HEK293 (cell line): ENCODE data around the gene DDX46.

Source experiments
- MZF1 ChIP-seq: fragments of 450-650 bp; formaldehyde crosslinking; IDR thresholded peaks from 2 replicates; pipeline ENCODE4 v1.5.1; 2017; ENCODE audit warnings: missing biosample characterization, missing genetic modification characterization, borderline replicate concordance
- PRDM2 ChIP-seq: fragments of 450-650 bp; formaldehyde crosslinking; IDR thresholded peaks from 2 replicates; pipeline ENCODE4 v1.5.1; 2016; ENCODE audit warnings: missing biosample characterization, missing genetic modification characterization, borderline replicate concordance
- REPIN1 ChIP-seq: fragments of 450-650 bp; formaldehyde crosslinking; IDR thresholded peaks from 2 replicates; pipeline ENCODE4 v1.5.1; 2017; ENCODE audit warnings: missing biosample characterization, missing genetic modification characterization, low read depth
- SALL2 ChIP-seq: fragments of 450-650 bp; formaldehyde crosslinking; IDR thresholded peaks from 2 replicates; pipeline ENCODE4 v1.5.0; 2017; ENCODE audit warnings: missing biosample characterization, mild to moderate bottlenecking, missing genetic modification characterization, borderline replicate concordance
- ZFHX2 ChIP-seq: fragments of 450-650 bp; formaldehyde crosslinking; conservative IDR thresholded peaks from 2 replicates; pipeline ENCODE4 v1.5.1; 2016; ENCODE audit warnings: missing biosample characterization, missing genetic modification characterization
- ZNF112 ChIP-seq: fragments of 450-650 bp; formaldehyde crosslinking; IDR thresholded peaks from 2 replicates; pipeline ENCODE4 v1.5.0; 2017; ENCODE audit warnings: missing biosample characterization, missing genetic modification characterization
- ZNF221 ChIP-seq: fragments of 450-650 bp; formaldehyde crosslinking; IDR thresholded peaks from 2 replicates; pipeline ENCODE4 v1.5.1; 2017; ENCODE audit warnings: missing biosample characterization, missing genetic modification characterization, borderline replicate concordance
- ZNF24 ChIP-seq: fragments of 450-650 bp; formaldehyde crosslinking; IDR thresholded peaks from 2 replicates; pipeline ENCODE4 v1.5.1; 2016; ENCODE audit warnings: missing biosample characterization, missing genetic modification characterization
- ZNF354C ChIP-seq: fragments of 450-650 bp; formaldehyde crosslinking; IDR thresholded peaks from 2 replicates; pipeline ENCODE4 v1.5.1; 2016; ENCODE audit warnings: missing biosample characterization, missing genetic modification characterization, low read depth, borderline replicate concordance
- ZNF362 ChIP-seq: fragments of 450-650 bp; formaldehyde crosslinking; IDR thresholded peaks from 2 replicates; pipeline ENCODE4 v1.5.1; 2016; ENCODE audit warnings: missing biosample characterization, missing genetic modification characterization
- ZNF394 ChIP-seq: fragments of 450-650 bp; formaldehyde crosslinking; IDR thresholded peaks from 2 replicates; pipeline ENCODE4 v1.5.1; 2016; ENCODE audit warnings: missing biosample characterization, missing genetic modification characterization, mild to moderate bottlenecking, moderate library complexity, borderline replicate concordance
- ZNF398 ChIP-seq: fragments of 450-650 bp; formaldehyde crosslinking; IDR thresholded peaks from 2 replicates; pipeline ENCODE4 v1.5.1; 2017; ENCODE audit warnings: missing biosample characterization, missing genetic modification characterization
- ZNF423 ChIP-seq: fragments of 450-650 bp; formaldehyde crosslinking; IDR thresholded peaks from 2 replicates; pipeline ENCODE4 v1.5.1; 2016; ENCODE audit warnings: missing biosample characterization, missing genetic modification characterization
- ZNF48 ChIP-seq: fragments of 450-650 bp; formaldehyde crosslinking; IDR thresholded peaks from 2 replicates; pipeline ENCODE4 v1.5.1; 2016; ENCODE audit warnings: missing biosample characterization, missing genetic modification characterization
- ZNF555 ChIP-seq: fragments of 450-650 bp; formaldehyde crosslinking; conservative IDR thresholded peaks from 2 replicates; pipeline ENCODE4 v1.5.1; 2017; ENCODE audit warnings: missing biosample characterization, mild to moderate bottlenecking, missing genetic modification characterization, inconsistent platforms
- ZNF596 ChIP-seq: fragments of 450-650 bp; IDR thresholded peaks from 2 replicates; pipeline ENCODE4 v1.5.0; 2018; ENCODE audit warnings: missing biosample characterization, mild to moderate bottlenecking, missing genetic modification characterization, moderate library complexity
- ZNF610 ChIP-seq: fragments of 450-650 bp; formaldehyde crosslinking; IDR thresholded peaks from 2 replicates; pipeline ENCODE4 v1.5.1; 2016; ENCODE audit warnings: missing biosample characterization, missing genetic modification characterization, borderline replicate concordance
- ZNF621 ChIP-seq: fragments of 450-650 bp; formaldehyde crosslinking; IDR thresholded peaks from 2 replicates; pipeline ENCODE4 v1.5.1; 2017; ENCODE audit warnings: missing biosample characterization, missing genetic modification characterization
- ZNF677 ChIP-seq: fragments of 450-650 bp; IDR thresholded peaks from 2 replicates; pipeline ENCODE4 v1.5.0; 2018; ENCODE audit warnings: missing biosample characterization, mild to moderate bottlenecking, missing genetic modification characterization, moderate library complexity
- ZNF692 ChIP-seq: fragments of 450-650 bp; formaldehyde crosslinking; IDR thresholded peaks from 2 replicates; pipeline ENCODE4 v1.5.1; 2016; ENCODE audit warnings: missing biosample characterization, missing genetic modification characterization
- ZNF747 ChIP-seq: fragments of 450-650 bp; formaldehyde crosslinking; IDR thresholded peaks from 2 replicates; pipeline ENCODE4 v1.5.1; 2016; ENCODE audit warnings: missing biosample characterization, missing genetic modification characterization
- ZSCAN18 ChIP-seq: fragments of 450-650 bp; formaldehyde crosslinking; IDR thresholded peaks from 2 replicates; pipeline ENCODE4 v1.5.1; 2016; ENCODE audit warnings: missing biosample characterization, missing genetic modification characterization
- ZSCAN30 ChIP-seq: fragments of 450-650 bp; IDR thresholded peaks from 2 replicates; pipeline ENCODE4 v1.5.1; 2018; ENCODE audit warnings: missing biosample characterization, mild to moderate bottlenecking, missing genetic modification characterization, moderate library complexity
- ZSCAN5A ChIP-seq: fragments of 450-650 bp; formaldehyde crosslinking; IDR thresholded peaks from 2 replicates; pipeline ENCODE4 v1.5.1; 2016; ENCODE audit warnings: missing biosample characterization, missing genetic modification characterization

The DDX46 gene

GRCh38 chr5:134873987-134874830 is 115.6 kb downstream of the DDX46 start, which contains the start of gene TXNDC15 (continued):
- TF ChIP-seq ZSCAN5A (tag by site-specific recombination) = peak; percentile 83
- no peak for TF ChIP-seq ZNF362 (tag by site-specific recombination)
- TF ChIP-seq ZSCAN18 (tag by site-specific recombination) = no peak
- TF ChIP-seq ZNF112 (tag by site-specific recombination) = no peak
- TF ChIP-seq ZNF398 (tag by site-specific recombination) = peak; percentile 50; the same call in 1 of the 2 replicates
- 0 out of 2 replicates have a peak, but pooled peaks have one; percentile 71 for TF ChIP-seq ZNF610
- peak; percentile 80 for TF ChIP-seq ZNF692 (tag by site-specific recombination)
- TF ChIP-seq ZNF221 (tag by site-specific recombination) = no peak
- no peak; the same call in 1 of the 2 replicates for TF ChIP-seq REPIN1 (tag by site-specific recombination)
- TF ChIP-seq ZNF596 (tag by site-specific recombination) = no peak; the same call in 1 of the 2 replicates
- no peak for TF ChIP-seq ZNF48 (tag by site-specific recombination)
- TF ChIP-seq ZNF677 (tag by site-specific recombination) = no peak
- TF ChIP-seq MZF1 (tag by site-specific recombination) = no peak
- no peak for TF ChIP-seq ZNF747 (tag by site-specific recombination)
- peak; percentile 85; the same call in 1 of the 2 replicates for TF ChIP-seq ZSCAN30 (tag by site-specific recombination)
- no peak for TF ChIP-seq ZNF423 (tag by site-specific recombination)
- TF ChIP-seq ZNF394 (tag by site-specific recombination) = peak; percentile 62
- no peak for TF ChIP-seq ZNF621 (tag by site-specific recombination)
- no peak for TF ChIP-seq SALL2 (tag by site-specific recombination)
- peak; percentile 92 for TF ChIP-seq ZFHX2
- peak; percentile 52; the same call in 1 of the 2 replicates for TF ChIP-seq ZNF24 (tag by site-specific recombination)
- TF ChIP-seq ZNF555 (tag by site-specific recombination) = no peak
- TF ChIP-seq ZNF354C (tag by site-specific recombination) = no peak
- TF ChIP-seq PRDM2 (tag by site-specific recombination) = no peak
